NT2/D1 (cell line): ENCODE data around the gene JAK3.

ENCODE experiments used
- DNase-seq: peaks from one replicate; pipeline ENCODE4 v3.0.0-alpha.2; 2011; ENCODE audit warnings: low read depth, low spot score
- H3K27me3 ChIP-seq: 2 replicates; pipeline ENCODE4 v1.6.0; 2011; ENCODE audit warnings: mild to moderate bottlenecking; ENCODE audit not compliant: insufficient read length, insufficient read depth
- H3K36me3 ChIP-seq: 2 replicates; pipeline ENCODE4 v1.6.1; 2011; ENCODE audit warnings: mild to moderate bottlenecking, low read length, mixed read lengths; ENCODE audit not compliant: insufficient read depth, insufficient read length
- H3K4me1 ChIP-seq: 2 replicates; pipeline ENCODE4 v1.5.1; 2011; ENCODE audit not compliant: insufficient read depth, insufficient read length
- H3K4me3 ChIP-seq: 2 replicates; pipeline ENCODE4 v1.5.1; 2011; ENCODE audit warnings: low read depth; ENCODE audit not compliant: insufficient read length
- H3K9ac ChIP-seq: 2 replicates; pipeline ENCODE4 v1.6.0; 2011; ENCODE audit warnings: low read depth; ENCODE audit not compliant: insufficient read length
- H3K9me3 ChIP-seq: 2 replicates; pipeline ENCODE4 v1.5.1; 2011; ENCODE audit warnings: mild to moderate bottlenecking, low read length; ENCODE audit not compliant: insufficient read depth
- SUZ12 ChIP-seq: IDR thresholded peaks from 2 replicates; pipeline ENCODE4 v1.6.1; 2011; ENCODE audit not compliant: insufficient read length, insufficient read depth; ENCODE audit errors: extremely low read depth
- YY1 ChIP-seq: IDR thresholded peaks from 2 replicates; pipeline ENCODE4 v1.6.1; 2011; ENCODE audit not compliant: insufficient read length, insufficient read depth
- ZNF274 ChIP-seq: IDR thresholded peaks from 2 replicates; pipeline ENCODE4 v1.6.1; 2011; ENCODE audit warnings: mild to moderate bottlenecking, low read depth, low read length

Gene JAK3

GRCh38 chr19:17796013-17796837 lies 51.6 kb downstream of the JAK3 start:
- DNase-seq = no peak
- Histone ChIP-seq H3K4me3 (no peak overlapping the region), H3K4me1 (no peaks in the 10 kb centered on the region), H3K27me3 (peaks cover 26% of the 10 kb centered on the region), H3K9me3 (no peaks in the 10 kb centered on the region), H3K36me3 (no peaks in the 10 kb centered on the region), H3K9ac (no peak overlapping the region)
- TF ChIP-seq SUZ12 (no peak), YY1 (no peak), ZNF274 (no peak)

- Histone ChIP-seq H3K9me3 (no peaks in the 10 kb centered on the region), H3K4me3 (peak overlapping the region; percentile 64), H3K9ac (peak overlapping the region; percentile 76), H3K36me3 (no peaks in the 10 kb centered on the region), H3K4me1 (no peaks in the 10 kb centered on the region), H3K27me3 (peaks cover 26% of the 10 kb centered on the region)
- no peak for TF ChIP-seq YY1
- TF ChIP-seq SUZ12 = no peak
- TF ChIP-seq ZNF274 = no peak
- DNase-seq = no peak
These were observed 52.3 kb downstream of the JAK3 start for GRCh38 chr19:17795495-17795856.

- Histone ChIP-seq H3K9me3 (no peaks in the 10 kb centered on the region), H3K9ac (peak within 1 kb of the TSS; percentile 76), H3K4me3 (peak within 1 kb of the TSS; percentile 64), H3K4me1 (no peaks in the 10 kb centered on the region), H3K27me3 (peaks cover 26% of the 10 kb centered on the region), H3K36me3 (no peaks in the 10 kb centered on the region)
- no peak for DNase-seq
- TF ChIP-seq ZNF274 (no peak), YY1 (no peak), SUZ12 (no peak)
These were observed 52.9 kb downstream of the JAK3 start, which contains the start of gene B3GNT3 for GRCh38 chr19:17794731-17795494. TSS of gene B3GNT3 (plus strand) at chr19:17795138. CDS start at chr19:17807808, 12,670 bp downstream.

GRCh38 chr19:17794412-17794730 lies 53.4 kb downstream of the JAK3 start:
- no peaks in the 10 kb centered on the region for H3K36me3 ChIP-seq
- peaks cover 26% of the 10 kb centered on the region for H3K27me3 ChIP-seq
- H3K9ac ChIP-seq = peak overlapping the region; percentile 76
- H3K9me3 ChIP-seq = no peaks in the 10 kb centered on the region
- TF ChIP-seq SUZ12 (no peak), ZNF274 (no peak), YY1 (no peak)
- no peaks in the 10 kb centered on the region for H3K4me1 ChIP-seq
- no peak for DNase-seq
- peak overlapping the region; percentile 64 for H3K4me3 ChIP-seq

GRCh38 chr19:17790059-17790780 lies 57.6 kb downstream of the JAK3 start:
- Histone ChIP-seq H3K9me3 (no peaks in the 10 kb centered on the region), H3K4me1 (no peaks in the 10 kb centered on the region), H3K36me3 (peaks cover 5% of the 10 kb centered on the region), H3K9ac (no peak overlapping the region), H3K27me3 (peaks cover 18% of the 10 kb centered on the region), H3K4me3 (no peak overlapping the region)
- DNase-seq = no peak
- TF ChIP-seq YY1 (no peak), ZNF274 (no peak), SUZ12 (no peak)

- Histone ChIP-seq H3K4me1 (peaks cover 8% of the 10 kb centered on the region), H3K9ac (no peak overlapping the region), H3K27me3 (peaks cover 2% of the 10 kb centered on the region), H3K4me3 (no peak overlapping the region), H3K9me3 (no peaks in the 10 kb centered on the region), H3K36me3 (peaks cover 16% of the 10 kb centered on the region)
- DNase-seq = no peak
- no peak for TF ChIP-seq YY1
- TF ChIP-seq ZNF274 = no peak
- TF ChIP-seq SUZ12 = no peak
These were observed 59.1 kb downstream of the JAK3 start for GRCh38 chr19:17788632-17789031.

- no peak overlapping the region for H3K4me3 ChIP-seq
- DNase-seq = no peak
These were observed 60.4 kb downstream of the JAK3 start for GRCh38 chr19:17787274-17787913.

More at GRCh38 chr19:17787274-17787913, 60.4 kb downstream of the JAK3 start:
- no peaks in the 10 kb centered on the region for H3K9me3 ChIP-seq
- peaks cover 11% of the 10 kb centered on the region for H3K4me1 ChIP-seq
- H3K36me3 ChIP-seq = peaks cover 21% of the 10 kb centered on the region
- TF ChIP-seq YY1 = no peak
- H3K27me3 ChIP-seq = no peaks in the 10 kb centered on the region
- H3K9ac ChIP-seq = peak overlapping the region; percentile 4
